Neural progenitor cell (in vitro differentiated cells): ENCODE results near the gene MRAP2. TPM values are rescaled to one million over a fixed set of nuclear protein-coding genes. Genes with fewer than 3 reads are reported as not detected.
A peak's percentile ranks its signal among the peaks of the same experiment; 100 is the strongest.
"Not testable (repeated sequence)": the region's sequence is repeated elsewhere in the genome, so short reads cannot be mapped to it uniquely, and the experiment has no call there.

Experiments
- DNase-seq: peaks from one replicate; pipeline ENCODE4 v3.0.0-alpha.2; 2016; ENCODE audit warnings: low spot score
- H2AFZ ChIP-seq: fragments of 200-600 bp; sonication (generic); replicated peaks from 2 replicates; pipeline ENCODE4 v1.6.1; 2016; ENCODE audit warnings: antibody characterized with exemption
- H3F3A ChIP-seq: fragments of 200-600 bp; sonication (generic); 2 replicates; pipeline ENCODE4 v1.6.1; 2016; ENCODE audit warnings: antibody characterized with exemption, low read depth
- H3K27ac ChIP-seq: fragments of 200-600 bp; sonication (generic); 2 replicates; pipeline ENCODE4 v1.5.1; 2016; ENCODE audit warnings: mild to moderate bottlenecking
- H3K27me3 ChIP-seq: fragments of 200-600 bp; sonication (generic); 2 replicates; pipeline ENCODE4 v1.6.1; 2016; ENCODE audit warnings: mild to moderate bottlenecking, moderate library complexity
- H3K36me3 ChIP-seq: fragments of 200-600 bp; sonication (generic); 2 replicates; pipeline ENCODE4 v1.5.1; 2016
- H3K4me1 ChIP-seq: fragments of 200-600 bp; sonication (generic); 2 replicates; pipeline ENCODE4 v1.6.1; 2016; ENCODE audit warnings: mixed run types
- H3K4me2 ChIP-seq: fragments of 200-600 bp; sonication (generic); 2 replicates; pipeline ENCODE4 v1.6.1; 2016
- H3K4me3 ChIP-seq: fragments of 200-600 bp; sonication (generic); 2 replicates; pipeline ENCODE4 v1.5.1; 2016
- H3K79me2 ChIP-seq: fragments of 200-600 bp; sonication (generic); 2 replicates; pipeline ENCODE4 v1.6.1; 2016; ENCODE audit warnings: low read depth
- H3K9ac ChIP-seq: fragments of 200-600 bp; sonication (generic); 2 replicates; pipeline ENCODE4 v1.6.1; 2016
- H3K9me3 ChIP-seq: fragments of 200-600 bp; sonication (generic); 2 replicates; pipeline ENCODE4 v1.5.1; 2016; ENCODE audit warnings: low read depth
- H4K20me1 ChIP-seq: fragments of 200-600 bp; sonication (generic); 2 replicates; pipeline ENCODE4 v1.6.1; 2016; ENCODE audit warnings: low read depth
- H3K27ac Mint-ChIP-seq: 3 replicates; pipeline ENCODE4 v1.8.0; 2021; ENCODE audit warnings: mixed read lengths
- H3K27me3 Mint-ChIP-seq: 2 replicates; pipeline ENCODE4 v1.8.0; 2022; ENCODE audit warnings: low read depth, mild to moderate bottlenecking, inconsistent platforms, moderate library complexity, mixed read lengths; ENCODE audit not compliant: insufficient read depth
- H3K36me3 Mint-ChIP-seq: 3 replicates; pipeline ENCODE4 v1.8.0; 2021; ENCODE audit warnings: mixed read lengths
- H3K4me1 Mint-ChIP-seq: 3 replicates; pipeline ENCODE4 v1.8.0; 2021; ENCODE audit warnings: mixed read lengths
- H3K4me3 Mint-ChIP-seq: 3 replicates; pipeline ENCODE4 v1.8.0; 2021; ENCODE audit warnings: mild to moderate bottlenecking, moderate library complexity, mixed read lengths
- H3K9me3 Mint-ChIP-seq: 3 replicates; pipeline ENCODE4 v1.8.0; 2020; ENCODE audit warnings: mixed read lengths
- CTCF ChIP-seq: fragments of 200-600 bp; sonication (generic); IDR thresholded peaks from 2 replicates; pipeline ENCODE4 v1.5.1; 2017; ENCODE audit warnings: antibody characterized with exemption, mild to moderate bottlenecking
- EZH2 ChIP-seq: fragments of 200-600 bp; sonication (generic); IDR thresholded peaks from 2 replicates; pipeline ENCODE4 v1.6.1; 2017; ENCODE audit warnings: antibody characterized with exemption, mild to moderate bottlenecking, moderate library complexity
- EZH2phosphoT487 ChIP-seq: fragments of 200-600 bp; sonication (generic); IDR thresholded peaks from 2 replicates; pipeline ENCODE4 v1.6.1; 2017; ENCODE audit warnings: antibody characterized with exemption
- total RNA-seq: library from RNA; depleted of rRNA; stranded (reverse); fragments of >200 nt; gene quantifications from 2 replicates; pipeline ENCODE4 v1.2.3, GENCODE V29; 2015; ENCODE audit warnings: low replicate concordance

Gene MRAP2
- total RNA-seq, 1 donor from 2014 or later: 0.75 TPM

- H3K27ac Mint-ChIP-seq: no peak overlapping the region
- no peaks in the 10 kb centered on the region for H3F3A ChIP-seq
Measured at GRCh38 chr6:84027340-84028181, 6.0 kb upstream of the MRAP2 start.

DNA sequence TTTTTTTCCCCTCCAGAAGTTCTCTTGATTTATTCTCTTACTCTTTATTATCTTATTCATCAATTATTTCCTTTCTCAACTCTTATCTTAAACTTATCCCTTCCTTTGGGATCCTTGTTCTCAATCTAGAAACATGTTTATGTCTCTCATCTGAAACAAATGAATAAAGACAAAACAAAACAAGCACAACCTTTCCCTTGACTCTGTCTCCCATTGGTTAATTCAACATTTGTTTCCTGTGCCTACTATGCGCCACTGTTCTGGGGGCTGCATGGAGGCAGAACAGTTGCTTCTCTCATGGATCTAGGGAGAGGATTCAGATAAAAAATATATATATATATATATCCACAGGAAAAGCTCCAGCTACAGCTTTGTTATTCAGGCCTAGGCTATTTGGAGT, 5.2 kb upstream of the MRAP2 start:
- H4K20me1 ChIP-seq: no peaks in the 10 kb centered on the region
- peaks cover 14% of the 10 kb centered on the region for H3K27me3 ChIP-seq
- TF ChIP-seq EZH2: no peak
- no peak for TF ChIP-seq EZH2phosphoT487
- TF ChIP-seq CTCF: no peak
- Mint-ChIP-seq H3K36me3 (no peaks in the 10 kb centered on the region), H3K9me3 (no peaks in the 10 kb centered on the region), H3K4me3 (no peak overlapping the region), H3K27me3 (peaks cover 9% of the 10 kb centered on the region), H3K27ac (no peak overlapping the region), H3K4me1 (peaks cover 2% of the 10 kb centered on the region)
- H3K4me1 ChIP-seq: peaks cover 10% of the 10 kb centered on the region
- no peak overlapping the region for H3K9ac ChIP-seq
- H2AFZ ChIP-seq: no peak overlapping the region
- H3K4me2 ChIP-seq: no peak overlapping the region
- no peak for DNase-seq
- no peaks in the 10 kb centered on the region for H3K36me3 ChIP-seq
- no peak overlapping the region for H3K27ac ChIP-seq
- H3K79me2 ChIP-seq: no peaks in the 10 kb centered on the region
- H3K9me3 ChIP-seq: no peaks in the 10 kb centered on the region
- H3F3A ChIP-seq: no peaks in the 10 kb centered on the region
- H3K4me3 ChIP-seq: no peak overlapping the region

More at GRCh38 chr6:84027340-84028181, 6.0 kb upstream of the MRAP2 start:
- no peaks in the 10 kb centered on the region for H3K9me3 ChIP-seq
- H4K20me1 ChIP-seq: no peaks in the 10 kb centered on the region
- H3K79me2 ChIP-seq: no peaks in the 10 kb centered on the region
- peaks cover 6% of the 10 kb centered on the region for H3K27me3 Mint-ChIP-seq
- H3K27ac ChIP-seq: no peak overlapping the region
- H3K27me3 ChIP-seq: peaks cover 6% of the 10 kb centered on the region
- peaks cover 2% of the 10 kb centered on the region for H3K4me1 Mint-ChIP-seq
- H3K4me3 Mint-ChIP-seq: no peak overlapping the region
- H3K4me1 ChIP-seq: peaks cover 10% of the 10 kb centered on the region
- H3K36me3 ChIP-seq: no peaks in the 10 kb centered on the region
- H2AFZ ChIP-seq: no peak overlapping the region
- no peaks in the 10 kb centered on the region for H3K9me3 Mint-ChIP-seq
- DNase-seq: no peak
- H3K36me3 Mint-ChIP-seq: no peaks in the 10 kb centered on the region
- no peak overlapping the region for H3K4me3 ChIP-seq
- H3K9ac ChIP-seq: no peak overlapping the region
- TF ChIP-seq EZH2phosphoT487 (no peak), CTCF (no peak), EZH2 (no peak)
- H3K4me2 ChIP-seq: no peak overlapping the region

GRCh38 chr6:84032000-84032399, 1.6 kb upstream of the MRAP2 start:
- not testable (repeated sequence) for H3K9me3 Mint-ChIP-seq

DNA sequence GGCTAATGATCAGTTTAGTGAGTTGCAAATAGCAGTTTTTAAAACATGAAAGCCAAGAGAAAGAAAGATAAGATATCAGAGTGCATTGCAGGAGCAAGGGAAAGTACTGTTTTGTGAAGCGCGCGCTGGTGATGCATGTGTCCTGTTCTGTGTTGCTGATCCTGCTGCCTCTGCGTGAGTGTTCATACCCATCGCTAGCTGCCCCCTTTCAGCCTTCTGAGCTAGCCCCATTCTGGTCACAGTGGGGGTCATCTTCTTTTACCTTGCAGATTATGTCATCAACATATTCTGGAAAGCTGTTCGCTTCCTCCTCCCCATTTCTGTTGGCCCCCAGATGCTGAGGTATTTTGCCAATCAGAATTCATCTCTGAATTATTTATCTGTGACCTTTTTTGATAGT, 1.9 kb downstream of the MRAP2 start:
- no peaks in the 10 kb centered on the region for H3K36me3 Mint-ChIP-seq
- H4K20me1 ChIP-seq: no peaks in the 10 kb centered on the region
- H3K4me2 ChIP-seq: no peak overlapping the region
- no peaks in the 10 kb centered on the region for H3K9me3 ChIP-seq
- TF ChIP-seq EZH2phosphoT487 (no peak), CTCF (no peak), EZH2 (no peak)
- no peak overlapping the region for H3K9ac ChIP-seq
- H3K4me3 Mint-ChIP-seq: no peak overlapping the region
- DNase-seq: no peak
- no peaks in the 10 kb centered on the region for H3K36me3 ChIP-seq
- peaks cover 10% of the 10 kb centered on the region for H3K4me1 ChIP-seq
- peaks cover 18% of the 10 kb centered on the region for H3K27me3 Mint-ChIP-seq
- peaks cover 10% of the 10 kb centered on the region for H3K9me3 Mint-ChIP-seq
- H3K27me3 ChIP-seq: peaks cover 38% of the 10 kb centered on the region
- no peak overlapping the region for H3K4me3 ChIP-seq
- H3K27ac Mint-ChIP-seq: no peak overlapping the region
- no peaks in the 10 kb centered on the region for H3F3A ChIP-seq
- H3K4me1 Mint-ChIP-seq: peaks cover 6% of the 10 kb centered on the region
- H3K79me2 ChIP-seq: no peaks in the 10 kb centered on the region
- H3K27ac ChIP-seq: no peak overlapping the region
- no peak overlapping the region for H2AFZ ChIP-seq

More at GRCh38 chr6:84032000-84032399, 1.6 kb upstream of the MRAP2 start:
- H2AFZ ChIP-seq, H3K36me3 ChIP-seq, H4K20me1 ChIP-seq, H3K9me3 ChIP-seq, H3K4me1 ChIP-seq, H3K4me1 Mint-ChIP-seq, DNase-seq, H3K79me2 ChIP-seq, H3K27ac ChIP-seq, H3K4me3 ChIP-seq, H3K27ac Mint-ChIP-seq, H3K4me2 ChIP-seq, H3F3A ChIP-seq, H3K9ac ChIP-seq, H3K36me3 Mint-ChIP-seq: not testable (repeated sequence)
- Mint-ChIP-seq H3K27me3 (peaks cover 15% of the 10 kb centered on the region), H3K4me3 (peak overlapping the region; percentile 42)
- peaks cover 38% of the 10 kb centered on the region for H3K27me3 ChIP-seq
